Neural cell (in vitro differentiated cells): Measurements from ENCODE around the gene EDAR. TPM values are rescaled to one million over a fixed set of nuclear protein-coding genes. Genes with fewer than 3 reads are reported as not detected.

Experiments
- H2AFZ ChIP-seq: fragments of 200-600, 300-800 bp; sonication (generic), shearing (Covaris generic); 2 replicates; pipeline ENCODE4 v1.6.0; 2014; ENCODE audit warnings: low read depth, mild to moderate bottlenecking, antibody characterized with exemption, low read length, moderate library complexity
- H3F3A ChIP-seq: fragments of 200-600 bp; shearing (Covaris generic); 2 replicates; pipeline ENCODE4 v1.6.1; 2016; ENCODE audit warnings: mild to moderate bottlenecking, moderate library complexity, mixed read lengths, antibody characterized with exemption, low read length; ENCODE audit not compliant: insufficient read depth, poor library complexity, severe bottlenecking
- H3K27ac ChIP-seq: fragments of 200-600, 300-800 bp; sonication (generic), shearing (Covaris generic); 2 replicates; pipeline ENCODE4 v1.5.1; 2014; ENCODE audit warnings: mild to moderate bottlenecking, low read length, moderate library complexity
- H3K27me3 ChIP-seq: fragments of 300-800, 200-600 bp; sonication (generic), shearing (Covaris generic); 2 replicates; pipeline ENCODE4 v1.6.0; 2014; ENCODE audit warnings: mild to moderate bottlenecking, low read depth, low read length, moderate library complexity; ENCODE audit not compliant: insufficient read depth
- H3K36me3 ChIP-seq: fragments of 300-800, 200-600 bp; sonication (generic), shearing (Covaris generic); 2 replicates; pipeline ENCODE4 v1.5.1; 2014; ENCODE audit warnings: mild to moderate bottlenecking, antibody characterized with exemption, low read length, moderate library complexity; ENCODE audit not compliant: insufficient read depth
- H3K4me2 ChIP-seq: fragments of 300-800, 200-600 bp; sonication (generic), shearing (Covaris generic); 2 replicates; pipeline ENCODE4 v1.6.0; 2014; ENCODE audit warnings: mild to moderate bottlenecking, low read length
- H3K4me3 ChIP-seq: fragments of 300-800, 200-600 bp; sonication (generic), shearing (Covaris generic); 2 replicates; pipeline ENCODE4 v1.5.1; 2014; ENCODE audit warnings: mild to moderate bottlenecking, low read length, moderate library complexity
- H3K79me2 ChIP-seq: fragments of 200-600 bp; shearing (Covaris generic); replicated peaks from 2 replicates; pipeline ENCODE4 v1.6.0; 2014; ENCODE audit warnings: mild to moderate bottlenecking, low read length, moderate library complexity; ENCODE audit not compliant: insufficient read depth
- H3K9ac ChIP-seq: fragments of 300-800, 200-600 bp; sonication (generic), shearing (Covaris generic); 2 replicates; pipeline ENCODE4 v1.6.1; 2016; ENCODE audit warnings: mild to moderate bottlenecking, low read length, mixed read lengths
- H3K9me2 ChIP-seq: fragments of 200-600 bp; shearing (Covaris generic); 2 replicates; pipeline ENCODE4 v1.6.1; 2016; ENCODE audit warnings: mild to moderate bottlenecking, low read length, mixed read lengths; ENCODE audit not compliant: insufficient read depth
- H3K9me3 ChIP-seq: fragments of 200-600, 300-800 bp; sonication (generic), shearing (Covaris generic); 2 replicates; pipeline ENCODE4 v1.6.1; 2016; ENCODE audit warnings: mild to moderate bottlenecking, mixed run types, low read length, moderate library complexity, mixed read lengths
- H4K20me1 ChIP-seq: fragments of 200-600 bp; shearing (Covaris generic); 2 replicates; pipeline ENCODE4 v1.6.1; 2016; ENCODE audit warnings: mild to moderate bottlenecking, mixed run types; ENCODE audit not compliant: insufficient read depth
- EP300 ChIP-seq: fragments of 450-650 bp; conservative IDR thresholded peaks from 2 replicates; pipeline ENCODE4 v1.6.1; 2014; ENCODE audit warnings: antibody characterized with exemption, mild to moderate bottlenecking, moderate library complexity; ENCODE audit not compliant: poor library complexity, severe bottlenecking
- EZH2 ChIP-seq: fragments of 200-600, 300-800 bp; shearing (Covaris generic), sonication (generic); IDR thresholded peaks from 2 replicates; pipeline ENCODE4 v1.6.1; 2014; ENCODE audit warnings: antibody characterized with exemption, low read length, borderline replicate concordance, mild to moderate bottlenecking; ENCODE audit not compliant: insufficient read depth, poor library complexity, severe bottlenecking
- MXI1 ChIP-seq: fragments of 450-650 bp; conservative IDR thresholded peaks from 2 replicates; pipeline ENCODE4 v1.6.1; 2014; ENCODE audit warnings: antibody characterized with exemption, mild to moderate bottlenecking; ENCODE audit not compliant: poor library complexity, severe bottlenecking
- POLR2AphosphoS5 ChIP-seq: IDR thresholded peaks from 2 replicates; pipeline ENCODE4 v1.6.1; 2012
- RAD21 ChIP-seq: fragments of 450-650 bp; conservative IDR thresholded peaks from 2 replicates; pipeline ENCODE4 v1.6.1; 2014; ENCODE audit warnings: antibody characterized with exemption, mild to moderate bottlenecking, moderate library complexity
- SMC3 ChIP-seq: fragments of 450-650 bp; conservative IDR thresholded peaks from 2 replicates; pipeline ENCODE4 v1.6.1; 2014; ENCODE audit warnings: antibody characterized with exemption, mild to moderate bottlenecking, moderate library complexity; ENCODE audit not compliant: poor library complexity
- TAF1 ChIP-seq: IDR thresholded peaks from 2 replicates; pipeline ENCODE4 v1.6.1; 2012; ENCODE audit warnings: low read depth
- polyA minus RNA-seq: library from RNA; depleted of rRNA, polyadenylated mRNA; stranded (reverse); fragments of >200 nt; gene quantifications from 2 replicates; pipeline ENCODE4 v1.2.3, GENCODE V29; 2014
- polyA plus RNA-seq: library from polyadenylated mRNA; depleted of rRNA; stranded (reverse); fragments of >200 nt; gene quantifications from 2 replicates; pipeline ENCODE4 v1.2.3, GENCODE V29; 2014
- TF ChIP-seq, protein P1 (sequence below): fragments of 450-650 bp; IDR thresholded peaks from 2 replicates; pipeline ENCODE4 v1.5.1; 2014; ENCODE audit warnings: antibody characterized with exemption, mild to moderate bottlenecking, moderate library complexity; ENCODE audit not compliant: poor library complexity, severe bottlenecking
- TF ChIP-seq, protein P2 (sequence below): IDR thresholded peaks from 2 replicates; pipeline ENCODE4 v1.6.1; 2012; ENCODE audit warnings: borderline replicate concordance

EDAR gene
- polyA plus RNA-seq (not detected in 2 replicates), polyA minus RNA-seq (not detected in 2 replicates)

DNA sequence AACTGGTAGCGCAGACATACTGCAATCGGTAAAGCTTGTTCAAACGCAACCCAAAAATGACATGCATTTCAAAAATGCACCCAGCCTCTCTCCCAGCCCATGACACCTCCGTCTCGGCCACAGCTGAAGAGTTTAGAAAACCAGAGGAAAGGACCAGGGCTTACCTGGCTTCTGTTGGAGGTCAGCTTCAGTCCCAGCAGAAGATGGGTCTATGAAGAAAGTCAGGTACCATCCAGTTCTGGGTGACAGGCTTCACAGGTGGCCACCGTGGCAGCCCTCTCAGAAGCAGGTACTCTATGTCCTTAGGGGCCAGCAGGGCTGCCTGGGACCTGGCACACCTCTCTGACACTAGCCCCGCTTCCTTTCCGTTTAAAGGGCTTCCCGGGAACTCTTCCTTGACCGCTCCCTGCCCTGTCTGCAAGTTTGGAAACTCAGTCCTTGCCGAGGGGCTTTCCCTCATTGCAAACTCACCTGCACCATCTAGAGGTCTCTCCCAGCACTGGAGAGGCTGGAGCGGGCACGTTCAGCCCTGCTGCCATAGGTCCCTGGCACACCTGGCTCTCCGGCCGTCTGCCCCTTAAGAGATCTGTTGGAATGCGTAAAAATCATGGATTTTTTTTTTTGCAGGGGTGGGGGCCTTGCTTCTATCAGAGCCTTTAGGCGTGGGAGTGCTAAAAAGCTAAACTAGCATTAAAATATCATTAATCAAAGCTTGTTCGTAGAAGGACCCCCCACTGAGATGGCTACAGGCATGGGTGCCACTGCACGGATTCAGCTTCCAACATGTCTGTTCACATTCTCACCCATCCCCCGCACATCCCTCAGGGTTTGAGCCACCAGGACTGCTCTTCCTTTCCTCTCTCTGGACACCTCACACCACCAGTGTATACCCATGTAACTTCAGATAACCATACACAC, at the start of gene EDAR:
Gene EDAR, minus strand, starts transcription at position 425 of the 918 bp plus-strand sequence. CDS start 58,206 bp downstream, outside the sequence.
- Histone ChIP-seq H3K4me2 (no peak within 1 kb of the TSS), H4K20me1 (no peaks in the 10 kb centered on the region), H3K9ac (no peak within 1 kb of the TSS), H3F3A (no peaks in the 10 kb centered on the region), H2AFZ (no peak within 1 kb of the TSS), H3K9me2 (no peaks in the 10 kb centered on the region), H3K9me3 (no peaks in the 10 kb centered on the region), H3K4me3 (no peak within 1 kb of the TSS), H3K36me3 (no peaks in the 10 kb centered on the region), H3K27me3 (no peaks in the 10 kb centered on the region), H3K27ac (no peak within 1 kb of the TSS), H3K79me2 (no peaks in the 10 kb centered on the region)
- TF ChIP-seq EZH2 (no peak), RAD21 (peak; percentile 35)
- TF ChIP-seq, protein P1, sequence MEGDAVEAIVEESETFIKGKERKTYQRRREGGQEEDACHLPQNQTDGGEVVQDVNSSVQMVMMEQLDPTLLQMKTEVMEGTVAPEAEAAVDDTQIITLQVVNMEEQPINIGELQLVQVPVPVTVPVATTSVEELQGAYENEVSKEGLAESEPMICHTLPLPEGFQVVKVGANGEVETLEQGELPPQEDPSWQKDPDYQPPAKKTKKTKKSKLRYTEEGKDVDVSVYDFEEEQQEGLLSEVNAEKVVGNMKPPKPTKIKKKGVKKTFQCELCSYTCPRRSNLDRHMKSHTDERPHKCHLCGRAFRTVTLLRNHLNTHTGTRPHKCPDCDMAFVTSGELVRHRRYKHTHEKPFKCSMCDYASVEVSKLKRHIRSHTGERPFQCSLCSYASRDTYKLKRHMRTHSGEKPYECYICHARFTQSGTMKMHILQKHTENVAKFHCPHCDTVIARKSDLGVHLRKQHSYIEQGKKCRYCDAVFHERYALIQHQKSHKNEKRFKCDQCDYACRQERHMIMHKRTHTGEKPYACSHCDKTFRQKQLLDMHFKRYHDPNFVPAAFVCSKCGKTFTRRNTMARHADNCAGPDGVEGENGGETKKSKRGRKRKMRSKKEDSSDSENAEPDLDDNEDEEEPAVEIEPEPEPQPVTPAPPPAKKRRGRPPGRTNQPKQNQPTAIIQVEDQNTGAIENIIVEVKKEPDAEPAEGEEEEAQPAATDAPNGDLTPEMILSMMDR: peak; percentile 48

DNA sequence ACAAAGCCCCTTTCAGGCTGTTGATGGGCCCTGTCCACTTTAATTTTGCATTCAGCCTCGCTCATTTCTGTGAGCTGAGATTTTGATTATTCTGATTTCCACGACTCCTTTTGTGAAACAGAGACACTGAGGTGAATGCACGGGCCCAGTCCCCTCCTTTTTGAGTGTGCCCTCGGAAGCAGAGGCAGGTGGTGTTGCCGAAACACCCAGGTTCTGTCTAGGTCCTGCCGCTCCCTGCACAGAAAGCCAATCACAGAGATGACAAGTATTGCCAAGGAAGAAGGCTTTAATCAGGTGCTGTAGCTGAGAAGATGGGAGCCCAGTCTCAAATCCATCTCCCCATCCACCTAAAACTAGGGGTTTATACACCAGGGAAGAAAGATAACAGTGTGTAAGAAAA, 44.2 kb upstream of the EDAR start:
- Histone ChIP-seq H3K9ac (no peak overlapping the region), H3K4me2 (no peak overlapping the region), H3K9me2 (no peaks in the 10 kb centered on the region), H3K9me3 (no peaks in the 10 kb centered on the region), H3K4me3 (no peak overlapping the region), H4K20me1 (no peaks in the 10 kb centered on the region), H3K27me3 (peaks cover 21% of the 10 kb centered on the region), H3K27ac (no peak overlapping the region), H3K36me3 (no peaks in the 10 kb centered on the region), H3F3A (no peaks in the 10 kb centered on the region), H2AFZ (no peak overlapping the region), H3K79me2 (no peaks in the 10 kb centered on the region)
- TF ChIP-seq, protein P2, sequence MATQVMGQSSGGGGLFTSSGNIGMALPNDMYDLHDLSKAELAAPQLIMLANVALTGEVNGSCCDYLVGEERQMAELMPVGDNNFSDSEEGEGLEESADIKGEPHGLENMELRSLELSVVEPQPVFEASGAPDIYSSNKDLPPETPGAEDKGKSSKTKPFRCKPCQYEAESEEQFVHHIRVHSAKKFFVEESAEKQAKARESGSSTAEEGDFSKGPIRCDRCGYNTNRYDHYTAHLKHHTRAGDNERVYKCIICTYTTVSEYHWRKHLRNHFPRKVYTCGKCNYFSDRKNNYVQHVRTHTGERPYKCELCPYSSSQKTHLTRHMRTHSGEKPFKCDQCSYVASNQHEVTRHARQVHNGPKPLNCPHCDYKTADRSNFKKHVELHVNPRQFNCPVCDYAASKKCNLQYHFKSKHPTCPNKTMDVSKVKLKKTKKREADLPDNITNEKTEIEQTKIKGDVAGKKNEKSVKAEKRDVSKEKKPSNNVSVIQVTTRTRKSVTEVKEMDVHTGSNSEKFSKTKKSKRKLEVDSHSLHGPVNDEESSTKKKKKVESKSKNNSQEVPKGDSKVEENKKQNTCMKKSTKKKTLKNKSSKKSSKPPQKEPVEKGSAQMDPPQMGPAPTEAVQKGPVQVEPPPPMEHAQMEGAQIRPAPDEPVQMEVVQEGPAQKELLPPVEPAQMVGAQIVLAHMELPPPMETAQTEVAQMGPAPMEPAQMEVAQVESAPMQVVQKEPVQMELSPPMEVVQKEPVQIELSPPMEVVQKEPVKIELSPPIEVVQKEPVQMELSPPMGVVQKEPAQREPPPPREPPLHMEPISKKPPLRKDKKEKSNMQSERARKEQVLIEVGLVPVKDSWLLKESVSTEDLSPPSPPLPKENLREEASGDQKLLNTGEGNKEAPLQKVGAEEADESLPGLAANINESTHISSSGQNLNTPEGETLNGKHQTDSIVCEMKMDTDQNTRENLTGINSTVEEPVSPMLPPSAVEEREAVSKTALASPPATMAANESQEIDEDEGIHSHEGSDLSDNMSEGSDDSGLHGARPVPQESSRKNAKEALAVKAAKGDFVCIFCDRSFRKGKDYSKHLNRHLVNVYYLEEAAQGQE: no peak
- TF ChIP-seq TAF1 (no peak), POLR2AphosphoS5 (no peak), SMC3 (no peak), RAD21 (no peak), MXI1 (no peak), EZH2 (no peak), EP300 (no peak)
- TF ChIP-seq, protein P1: no peak
